GM21717 (cell line): Measurements from ENCODE around the gene GEMIN4.
A peak's percentile ranks its signal among the peaks of the same experiment; 100 is the strongest.
"Not testable (repeated sequence)": the region's sequence is repeated elsewhere in the genome, so short reads cannot be mapped to it uniquely, and the experiment has no call there.

Experiments
- ATAC-seq: cut with Tn5 transposase; IDR thresholded peaks from one replicate; pipeline ENCODE4 v1.9.1; 2021; ENCODE audit warnings: mild to moderate bottlenecking, moderate library complexity; ENCODE audit not compliant: unreplicated experiment

GEMIN4 gene

GRCh38 chr17:781805-782731 is 30.0 kb upstream of the GEMIN4 start, which contains the start of the genes GLOD4 and MRM3:
GLOD4 (minus strand) TSS chr17:782280; CDS start chr17:782255, 25 bp downstream.
MRM3 (plus strand) TSS chr17:782353; CDS start chr17:782379, 26 bp downstream.
- ATAC-seq, result peak; percentile 81

GRCh38 chr17:778096-778495 is 26.0 kb upstream of the GEMIN4 start:
- ATAC-seq, result no peak

GRCh38 chr17:774313-774584 is 22.2 kb upstream of the GEMIN4 start:
- no peak for ATAC-seq

- ATAC-seq, result no peak
These were observed 21.6 kb upstream of the GEMIN4 start for GRCh38 chr17:773467-774312.

- ATAC-seq, result no peak
These were observed 21.0 kb upstream of the GEMIN4 start for GRCh38 chr17:773016-773415.

- ATAC-seq, result no peak
These were observed 15.0 kb upstream of the GEMIN4 start for GRCh38 chr17:767076-767475.

- ATAC-seq, result no peak
These were observed 8.3 kb upstream of the GEMIN4 start for GRCh38 chr17:760371-760770.

- ATAC-seq, result no peak
These were observed 7.9 kb upstream of the GEMIN4 start for GRCh38 chr17:759964-760363.

- ATAC-seq, result not testable (repeated sequence)
These were observed 4.0 kb upstream of the GEMIN4 start for GRCh38 chr17:756010-756567.

GRCh38 chr17:755319-755961 is 3.4 kb upstream of the GEMIN4 start:
- ATAC-seq, result not testable (repeated sequence)

GRCh38 chr17:753418-753817 is 1.4 kb upstream of the GEMIN4 start:
- no peak for ATAC-seq

- peak; percentile 16 for ATAC-seq
These were observed 656 bp upstream of the GEMIN4 start for GRCh38 chr17:752620-753219.

GRCh38 chr17:751269-752001 is 629 bp downstream of the GEMIN4 start:
- ATAC-seq, result peak; percentile 29

- ATAC-seq, result no peak
These were observed 1.5 kb downstream of the GEMIN4 start for GRCh38 chr17:750431-751037.

- ATAC-seq, result not testable (repeated sequence)
These were observed 2.7 kb downstream of the GEMIN4 start for GRCh38 chr17:749359-749758.

GRCh38 chr17:748604-749003 is 3.5 kb downstream of the GEMIN4 start:
- ATAC-seq, result not testable (repeated sequence)

GRCh38 chr17:746783-747629 is 5.1 kb downstream of the GEMIN4 start:
- no peak for ATAC-seq

- no peak for ATAC-seq
These were observed 5.9 kb downstream of the GEMIN4 start for GRCh38 chr17:746181-746580.

- ATAC-seq, result no peak
These were observed 6.7 kb downstream of the GEMIN4 start for GRCh38 chr17:745406-745805.
